ENCODE measurements around the gene PIK3CG.

The PIK3CG gene

GRCh38 chr7:106888204-106888603 is 23.1 kb downstream of the PIK3CG start:
- Histone ChIP-seq H2BK5ac (ENCODE audit: low read length) (no peak overlapping the region), H3K56ac (ENCODE audit: low read length) (no peak overlapping the region), H4K5ac (ENCODE audit: low read length) (no peak overlapping the region), H3K4me1 (ENCODE audit: control insufficient read depth, low read depth, low read length) (no peaks in the 10 kb centered on the region), H3K79me2 (ENCODE audit: control insufficient read depth, insufficient read depth, low read length) (no peaks in the 10 kb centered on the region), H3K27me3 (ENCODE audit: insufficient read depth, low read length, poor library complexity) (no peaks in the 10 kb centered on the region), H3K36me3 (ENCODE audit: control insufficient read depth, insufficient read depth, low read length) (no peaks in the 10 kb centered on the region), H3K4me2 (ENCODE audit: low read length) (no peak overlapping the region), H3K18ac (ENCODE audit: low read length) (no peak overlapping the region), H3K9ac (ENCODE audit: low read length) (no peak overlapping the region), H2AK5ac (ENCODE audit: low read length) (no peak overlapping the region), H3K4ac (ENCODE audit: low read depth, low read length) (no peak overlapping the region), H4K8ac (ENCODE audit: low read depth, low read length) (no peak overlapping the region), H2BK120ac (ENCODE audit: low read depth, low read length) (no peak overlapping the region), H3K79me1 (ENCODE audit: low read length) (no peaks in the 10 kb centered on the region), H2BK15ac (replicated peaks; ENCODE audit: low read depth) (no peak overlapping the region), H3K27ac (ENCODE audit: low read depth, low read length) (no peak overlapping the region), H3K4me3 (ENCODE audit: low read length) (no peak overlapping the region), H3K23ac (ENCODE audit: low read length) (no peak overlapping the region)
- no peak for DNase-seq
- WGBS (ENCODE audit: extremely low coverage, insufficient coverage, low lambda C conversion rate) = no CpG with 5 or more reads among the region's 5 CpGs

- no peak overlapping the region for H3K27ac ChIP-seq (ENCODE audit: low read depth, low read length)
- no peak for DNase-seq
- no peak overlapping the region for H2BK15ac ChIP-seq (replicated peaks; ENCODE audit: low read depth)
- H3K27me3 ChIP-seq (ENCODE audit: insufficient read depth, low read length, poor library complexity) = no peaks in the 10 kb centered on the region
- no peak overlapping the region for H3K23ac ChIP-seq (ENCODE audit: low read length)
- H3K18ac ChIP-seq (ENCODE audit: low read length) = no peak overlapping the region
- H3K4ac ChIP-seq (ENCODE audit: low read depth, low read length) = no peak overlapping the region
- no peak overlapping the region for H3K9ac ChIP-seq (ENCODE audit: low read length)
- no peak overlapping the region for H3K4me3 ChIP-seq (ENCODE audit: low read length)
- H2BK120ac ChIP-seq (ENCODE audit: low read depth, low read length) = no peak overlapping the region
- H2BK5ac ChIP-seq (ENCODE audit: low read length) = no peak overlapping the region
- no peaks in the 10 kb centered on the region for H3K79me1 ChIP-seq (ENCODE audit: low read length)
- no peaks in the 10 kb centered on the region for H3K79me2 ChIP-seq (ENCODE audit: control insufficient read depth, insufficient read depth, low read length)
- H2AK5ac ChIP-seq (ENCODE audit: low read length) = no peak overlapping the region
- no CpG with 5 or more reads among the region's 2 CpGs for WGBS (ENCODE audit: extremely low coverage, insufficient coverage, low lambda C conversion rate)
- H4K8ac ChIP-seq (ENCODE audit: low read depth, low read length) = no peak overlapping the region
- H3K56ac ChIP-seq (ENCODE audit: low read length) = no peak overlapping the region
- no peaks in the 10 kb centered on the region for H3K4me1 ChIP-seq (ENCODE audit: control insufficient read depth, low read depth, low read length)
- no peak overlapping the region for H4K5ac ChIP-seq (ENCODE audit: low read length)
- no peak overlapping the region for H3K4me2 ChIP-seq (ENCODE audit: low read length)
- no peaks in the 10 kb centered on the region for H3K36me3 ChIP-seq (ENCODE audit: control insufficient read depth, insufficient read depth, low read length)
These were observed 25.9 kb downstream of the PIK3CG start for GRCh38 chr7:106890952-106891351.

- no peaks in the 10 kb centered on the region for H3K36me3 ChIP-seq (ENCODE audit: control insufficient read depth, insufficient read depth, low read length)
- no peak overlapping the region for H3K27ac ChIP-seq (ENCODE audit: low read depth, low read length)
- no peak overlapping the region for H3K4me2 ChIP-seq (ENCODE audit: low read length)
- H3K79me2 ChIP-seq (ENCODE audit: control insufficient read depth, insufficient read depth, low read length) = no peaks in the 10 kb centered on the region
- no CpG with 5 or more reads among the region's 8 CpGs for WGBS (ENCODE audit: extremely low coverage, insufficient coverage, low lambda C conversion rate)
- H3K4me3 ChIP-seq (ENCODE audit: low read length) = no peak overlapping the region
- no peak overlapping the region for H3K56ac ChIP-seq (ENCODE audit: low read length)
- DNase-seq = peak; percentile 68
- no peak overlapping the region for H2BK120ac ChIP-seq (ENCODE audit: low read depth, low read length)
- no peak overlapping the region for H4K8ac ChIP-seq (ENCODE audit: low read depth, low read length)
- H3K79me1 ChIP-seq (ENCODE audit: low read length) = no peaks in the 10 kb centered on the region
- H3K18ac ChIP-seq (ENCODE audit: low read length) = no peak overlapping the region
- H3K27me3 ChIP-seq (ENCODE audit: insufficient read depth, low read length, poor library complexity) = no peaks in the 10 kb centered on the region
- no peak overlapping the region for H2BK15ac ChIP-seq (replicated peaks; ENCODE audit: low read depth)
- H2BK5ac ChIP-seq (ENCODE audit: low read length) = no peak overlapping the region
- H3K9ac ChIP-seq (ENCODE audit: low read length) = no peak overlapping the region
- no peak overlapping the region for H4K5ac ChIP-seq (ENCODE audit: low read length)
- no peak overlapping the region for H3K4ac ChIP-seq (ENCODE audit: low read depth, low read length)
- no peak overlapping the region for H3K23ac ChIP-seq (ENCODE audit: low read length)
- no peaks in the 10 kb centered on the region for H3K4me1 ChIP-seq (ENCODE audit: control insufficient read depth, low read depth, low read length)
- no peak overlapping the region for H2AK5ac ChIP-seq (ENCODE audit: low read length)
These were observed 26.7 kb downstream of the PIK3CG start for GRCh38 chr7:106891548-106892410.

- Histone ChIP-seq H3K4me3 (ENCODE audit: low read length) (no peak overlapping the region), H3K4me2 (ENCODE audit: low read length) (no peak overlapping the region), H3K36me3 (ENCODE audit: control insufficient read depth, insufficient read depth, low read length) (no peaks in the 10 kb centered on the region), H2BK5ac (ENCODE audit: low read length) (no peak overlapping the region), H4K5ac (ENCODE audit: low read length) (no peak overlapping the region), H2BK15ac (replicated peaks; ENCODE audit: low read depth) (no peak overlapping the region), H3K79me2 (ENCODE audit: control insufficient read depth, insufficient read depth, low read length) (no peaks in the 10 kb centered on the region), H2AK5ac (ENCODE audit: low read length) (no peak overlapping the region), H2BK120ac (ENCODE audit: low read depth, low read length) (no peak overlapping the region), H3K18ac (ENCODE audit: low read length) (no peak overlapping the region), H3K4me1 (ENCODE audit: control insufficient read depth, low read depth, low read length) (no peaks in the 10 kb centered on the region), H3K23ac (ENCODE audit: low read length) (no peak overlapping the region), H3K9ac (ENCODE audit: low read length) (no peak overlapping the region), H3K79me1 (ENCODE audit: low read length) (no peaks in the 10 kb centered on the region), H3K4ac (ENCODE audit: low read depth, low read length) (no peak overlapping the region), H3K27ac (ENCODE audit: low read depth, low read length) (no peak overlapping the region), H4K8ac (ENCODE audit: low read depth, low read length) (no peak overlapping the region), H3K27me3 (ENCODE audit: insufficient read depth, low read length, poor library complexity) (no peaks in the 10 kb centered on the region), H3K56ac (ENCODE audit: low read length) (no peak overlapping the region)
- WGBS (ENCODE audit: extremely low coverage, insufficient coverage, low lambda C conversion rate) = no CpG with 5 or more reads among the region's 2 CpGs
- no peak for DNase-seq
These were observed 28.5 kb downstream of the PIK3CG start for GRCh38 chr7:106893591-106893990.

- Histone ChIP-seq H3K4ac (ENCODE audit: low read depth, low read length) (no peak overlapping the region), H3K27me3 (ENCODE audit: insufficient read depth, low read length, poor library complexity) (no peaks in the 10 kb centered on the region), H3K18ac (ENCODE audit: low read length) (no peak overlapping the region), H3K4me1 (ENCODE audit: control insufficient read depth, low read depth, low read length) (no peaks in the 10 kb centered on the region), H3K27ac (ENCODE audit: low read depth, low read length) (no peak overlapping the region), H4K5ac (ENCODE audit: low read length) (no peak overlapping the region), H3K9ac (ENCODE audit: low read length) (no peak overlapping the region), H3K4me3 (ENCODE audit: low read length) (no peak overlapping the region), H3K23ac (ENCODE audit: low read length) (no peak overlapping the region), H2BK120ac (ENCODE audit: low read depth, low read length) (no peak overlapping the region), H3K36me3 (ENCODE audit: control insufficient read depth, insufficient read depth, low read length) (no peaks in the 10 kb centered on the region), H2BK5ac (ENCODE audit: low read length) (no peak overlapping the region), H3K56ac (ENCODE audit: low read length) (no peak overlapping the region), H2BK15ac (replicated peaks; ENCODE audit: low read depth) (no peak overlapping the region), H3K4me2 (ENCODE audit: low read length) (no peak overlapping the region), H3K79me2 (ENCODE audit: control insufficient read depth, insufficient read depth, low read length) (no peaks in the 10 kb centered on the region), H2AK5ac (ENCODE audit: low read length) (no peak overlapping the region), H4K8ac (ENCODE audit: low read depth, low read length) (no peak overlapping the region), H3K79me1 (ENCODE audit: low read length) (no peaks in the 10 kb centered on the region)
- WGBS (ENCODE audit: extremely low coverage, insufficient coverage, low lambda C conversion rate) = no CpG with 5 or more reads among the region's 4 CpGs
- DNase-seq = no peak
These were observed 30.3 kb downstream of the PIK3CG start for GRCh38 chr7:106895246-106895864.
